Esophagus muscularis mucosa (tissue), 4 donors: Measurements from ENCODE around the gene PTPRS.

Source experiments
- CTCF ChIP-seq, 3 experiments: fragments of 200-600 bp in 2 of 3; fragments of 450-650 bp in 1 of 3; sonication (generic) in 2 of 3; IDR thresholded peaks; one replicate each; pipeline ENCODE4 v1.5.1; 2017 to 2019; ENCODE audit warnings: antibody characterized with exemption in 3 of 3, mild to moderate bottlenecking in 2 of 3, moderate library complexity in 1 of 3
- EP300 ChIP-seq: sonication (generic); formaldehyde crosslinking; IDR thresholded peaks from one replicate; pipeline ENCODE4 v1.6.1; 2017; ENCODE audit warnings: antibody characterized with exemption
- POLR2A ChIP-seq: fragments of 450-650 bp; IDR thresholded peaks from one replicate; pipeline ENCODE4 v1.6.1; 2017; ENCODE audit warnings: antibody characterized with exemption, moderate library complexity, mild to moderate bottlenecking, low read depth
- POLR2AphosphoS5 ChIP-seq, 2 donors: sonication (generic); formaldehyde crosslinking; IDR thresholded peaks; one replicate each; pipeline ENCODE4 v1.6.1; 2017; ENCODE audit warnings: antibody characterized with exemption in 2 of 2

DNA sequence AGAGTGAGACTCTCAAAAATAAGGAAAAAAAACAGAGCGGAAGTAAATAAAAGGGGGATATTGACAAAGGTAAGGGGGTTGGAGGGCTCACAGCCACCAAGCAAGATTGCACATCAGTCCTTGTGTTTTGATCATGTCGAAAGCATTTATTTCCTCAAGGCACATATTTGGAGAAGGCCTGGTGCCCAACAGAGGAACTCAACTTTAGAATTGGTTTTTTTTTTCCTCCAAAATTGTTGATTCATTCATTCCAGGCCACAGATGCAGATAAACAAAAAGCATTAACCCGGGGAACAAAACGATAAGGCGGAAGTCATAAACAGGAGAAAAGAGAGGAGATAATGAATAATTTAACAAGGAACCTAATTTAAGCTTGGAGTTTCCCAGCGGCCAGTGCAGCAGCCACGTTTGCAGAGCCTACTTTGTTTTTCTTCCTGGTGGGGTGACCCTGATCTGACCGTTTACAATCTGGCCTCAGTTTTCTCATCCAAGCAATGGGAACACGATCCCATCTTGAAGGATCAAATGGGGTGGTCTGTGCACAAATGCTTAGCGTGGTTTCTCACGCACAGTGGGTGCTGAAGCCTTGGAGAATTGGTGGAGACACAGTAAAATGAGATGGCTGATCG is 2.1 kb upstream of the PTPRS start:
- TF ChIP-seq CTCF (IDR thresholded peaks at IDR 0.05) (no peak), POLR2AphosphoS5 (IDR thresholded peaks at IDR 0.05) (no peak), POLR2A (no peak), EP300 (no peak)
